ENCODE data around the gene RC3H2.

DNA sequence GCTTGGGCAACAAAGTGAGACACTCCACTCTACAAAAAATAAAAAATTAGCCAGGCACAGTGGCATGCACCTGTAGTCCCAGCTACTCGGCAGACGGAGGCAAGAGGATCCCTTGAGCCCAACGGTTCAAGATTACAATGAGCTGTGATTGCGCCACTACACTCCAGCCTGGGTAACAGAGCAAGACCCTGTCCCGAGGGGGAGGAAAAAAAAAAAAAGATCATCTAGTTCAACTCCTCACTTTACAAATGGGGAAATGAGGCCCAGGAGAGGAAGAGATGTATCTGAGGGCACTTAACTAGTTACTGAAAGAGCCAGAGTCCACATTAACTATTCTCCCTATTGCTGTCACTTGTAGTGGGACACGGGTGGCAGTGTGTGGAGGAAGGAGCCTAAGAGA lies 90.6 kb downstream of the RC3H2 start:
- TF ChIP-seq, protein P1, sequence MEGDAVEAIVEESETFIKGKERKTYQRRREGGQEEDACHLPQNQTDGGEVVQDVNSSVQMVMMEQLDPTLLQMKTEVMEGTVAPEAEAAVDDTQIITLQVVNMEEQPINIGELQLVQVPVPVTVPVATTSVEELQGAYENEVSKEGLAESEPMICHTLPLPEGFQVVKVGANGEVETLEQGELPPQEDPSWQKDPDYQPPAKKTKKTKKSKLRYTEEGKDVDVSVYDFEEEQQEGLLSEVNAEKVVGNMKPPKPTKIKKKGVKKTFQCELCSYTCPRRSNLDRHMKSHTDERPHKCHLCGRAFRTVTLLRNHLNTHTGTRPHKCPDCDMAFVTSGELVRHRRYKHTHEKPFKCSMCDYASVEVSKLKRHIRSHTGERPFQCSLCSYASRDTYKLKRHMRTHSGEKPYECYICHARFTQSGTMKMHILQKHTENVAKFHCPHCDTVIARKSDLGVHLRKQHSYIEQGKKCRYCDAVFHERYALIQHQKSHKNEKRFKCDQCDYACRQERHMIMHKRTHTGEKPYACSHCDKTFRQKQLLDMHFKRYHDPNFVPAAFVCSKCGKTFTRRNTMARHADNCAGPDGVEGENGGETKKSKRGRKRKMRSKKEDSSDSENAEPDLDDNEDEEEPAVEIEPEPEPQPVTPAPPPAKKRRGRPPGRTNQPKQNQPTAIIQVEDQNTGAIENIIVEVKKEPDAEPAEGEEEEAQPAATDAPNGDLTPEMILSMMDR (IDR thresholded peaks at IDR 0.05; ENCODE audit: extremely low read depth in 1 of 2, insufficient read depth in 1 of 2, low read depth in 1 of 2, low read length in 2 of 2), result no peak
- TF ChIP-seq POLR2AphosphoS5 (IDR thresholded peaks at IDR 0.05; ENCODE audit: insufficient read depth, low read depth, low read length), result no peak
- TF ChIP-seq EZH2 (IDR thresholded peaks at IDR 0.05; ENCODE audit: borderline replicate concordance, low read depth, low read length, severe bottlenecking), result no peak
- TF ChIP-seq POLR2A (IDR thresholded peaks at IDR 0.05; ENCODE audit: low read depth, low read length), result no peak
- no peak for TF ChIP-seq MAX (IDR thresholded peaks at IDR 0.05; ENCODE audit: insufficient read depth, insufficient read length)
- TF ChIP-seq GATA2 (IDR thresholded peaks at IDR 0.05; ENCODE audit: insufficient read depth, insufficient read length, low read depth, low read length), result no peak
- TF ChIP-seq JUN (IDR thresholded peaks at IDR 0.05; ENCODE audit: borderline replicate concordance, insufficient read depth, insufficient read length, low read depth), result no peak

All from endothelial cell of umbilical vein (primary cell).